GM19397 (cell line): ENCODE measurements around the gene SORL1.
"Not testable (repeated sequence)": the region's sequence is repeated elsewhere in the genome, so short reads cannot be mapped to it uniquely, and the experiment has no call there.

ENCODE experiments used
- ATAC-seq: cut with Tn5 transposase; IDR thresholded peaks from one replicate; pipeline ENCODE4 v1.9.1; 2021; ENCODE audit warnings: mild to moderate bottlenecking, moderate library complexity; ENCODE audit not compliant: unreplicated experiment

Gene SORL1

DNA sequence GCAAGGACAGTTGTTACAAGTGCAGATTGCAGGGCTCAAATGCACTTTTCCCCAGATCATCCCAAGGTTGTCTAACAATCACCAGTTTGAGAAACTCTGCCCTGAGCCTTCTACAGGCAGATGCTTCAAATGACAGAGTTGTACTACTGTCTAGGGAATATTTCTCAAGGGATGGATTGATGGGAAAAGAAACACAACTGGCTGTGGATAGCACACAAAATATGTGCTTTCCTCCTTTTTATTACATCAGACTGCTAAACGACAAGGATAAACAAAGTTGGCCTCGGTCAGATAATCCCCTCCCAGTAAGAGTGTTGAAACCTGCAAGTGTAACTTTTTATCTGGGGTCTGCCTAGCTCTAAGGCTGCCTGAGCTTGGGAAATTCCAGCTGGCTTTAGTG, 47.3 kb downstream of the SORL1 start:
- no peak for ATAC-seq

DNA sequence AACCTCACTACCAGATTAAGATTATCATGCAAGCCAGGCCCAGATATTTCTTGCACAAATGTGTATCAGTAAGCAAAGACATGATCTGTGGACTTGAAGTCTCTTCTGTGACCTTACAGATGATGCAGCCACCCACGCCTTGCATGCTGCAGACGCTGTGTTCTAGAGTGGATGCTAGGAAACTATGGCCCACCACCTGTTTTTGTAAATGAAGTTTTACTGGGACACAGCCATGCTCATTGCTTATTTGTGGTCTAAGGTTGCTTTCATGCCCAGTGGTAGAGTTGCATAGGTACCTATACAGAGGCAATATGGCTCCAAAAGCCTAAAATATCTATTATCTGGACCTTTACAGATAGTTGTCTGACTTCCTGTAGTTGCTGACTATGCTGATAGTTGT, 48.2 kb downstream of the SORL1 start:
- no peak for ATAC-seq

DNA sequence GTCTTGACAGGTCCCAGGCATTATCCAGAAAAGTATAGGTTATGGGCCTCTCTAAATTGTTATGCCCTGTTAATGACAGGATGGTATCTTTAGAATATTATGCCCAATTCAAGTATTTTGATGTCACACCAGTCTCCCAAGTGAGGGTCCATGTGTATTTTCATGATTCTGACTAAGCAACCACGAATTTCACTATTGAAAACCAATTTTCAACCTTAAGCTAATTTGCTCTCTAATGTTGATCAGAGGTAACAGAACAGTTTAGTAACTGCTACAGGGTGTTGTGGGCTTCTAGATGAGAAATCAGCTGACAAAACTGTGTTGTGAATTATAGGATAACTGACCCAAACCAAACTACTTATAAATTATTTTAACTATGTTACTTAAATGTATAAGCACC, 48.6 kb downstream of the SORL1 start:
- ATAC-seq, result no peak

DNA sequence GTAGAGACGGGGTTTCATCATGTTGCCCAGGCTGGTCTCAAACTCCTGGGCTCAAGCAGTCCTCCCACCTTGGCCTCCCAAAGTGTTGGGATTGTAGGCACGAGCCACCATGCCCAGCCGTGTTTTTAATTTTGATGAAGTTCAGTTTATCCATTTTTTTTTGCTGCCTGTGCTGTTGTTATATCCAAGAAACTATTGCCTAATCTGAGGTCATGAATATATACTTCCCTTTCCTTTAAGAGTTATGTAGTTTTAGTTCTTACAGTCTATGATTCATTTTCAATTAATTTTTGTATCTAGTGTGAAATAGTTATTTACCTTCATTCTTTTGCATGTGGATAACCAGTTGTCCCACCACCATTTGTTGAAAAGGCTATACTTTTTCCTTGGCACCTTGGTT, 50.9 kb downstream of the SORL1 start:
- ATAC-seq, result no peak

DNA sequence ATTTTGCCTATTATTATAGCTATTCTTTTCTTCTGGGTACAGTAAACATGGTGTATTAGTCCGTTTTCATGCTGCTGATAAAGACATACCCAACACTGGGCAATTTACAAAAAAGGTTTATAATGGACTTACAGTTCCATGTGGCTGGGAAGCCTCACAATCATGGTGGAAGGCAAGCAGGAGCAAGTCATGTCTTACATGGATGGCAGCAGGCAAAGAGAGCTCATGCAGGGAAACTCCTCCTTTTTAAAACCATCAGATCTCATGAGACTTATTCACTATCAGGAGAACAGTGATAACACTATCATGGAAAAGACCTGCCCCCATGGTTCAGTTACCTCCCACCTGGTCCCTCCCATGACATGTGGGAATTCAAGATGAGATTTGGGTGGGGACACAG, 54.1 kb downstream of the SORL1 start:
- ATAC-seq, result not testable (repeated sequence)

DNA sequence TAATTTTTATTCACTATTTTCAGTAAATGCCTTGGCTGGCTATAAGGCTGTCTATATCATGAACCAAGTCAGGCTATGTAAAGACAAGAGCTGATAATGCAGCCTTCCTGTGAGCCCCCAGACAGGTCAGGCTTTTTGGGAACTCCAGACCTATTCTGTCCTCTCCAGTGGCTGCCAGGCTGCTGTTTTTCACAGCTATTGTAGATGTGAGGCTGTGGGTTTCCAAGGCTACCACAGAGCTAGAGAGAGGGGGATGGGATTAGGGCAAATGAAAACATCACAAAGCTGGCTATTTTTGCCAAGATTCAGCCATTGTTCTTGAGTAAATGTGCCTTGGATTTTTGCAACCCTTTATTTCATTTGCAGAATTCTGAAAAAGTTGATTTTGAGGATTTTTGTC, 56.3 kb downstream of the SORL1 start:
- ATAC-seq, result no peak

DNA sequence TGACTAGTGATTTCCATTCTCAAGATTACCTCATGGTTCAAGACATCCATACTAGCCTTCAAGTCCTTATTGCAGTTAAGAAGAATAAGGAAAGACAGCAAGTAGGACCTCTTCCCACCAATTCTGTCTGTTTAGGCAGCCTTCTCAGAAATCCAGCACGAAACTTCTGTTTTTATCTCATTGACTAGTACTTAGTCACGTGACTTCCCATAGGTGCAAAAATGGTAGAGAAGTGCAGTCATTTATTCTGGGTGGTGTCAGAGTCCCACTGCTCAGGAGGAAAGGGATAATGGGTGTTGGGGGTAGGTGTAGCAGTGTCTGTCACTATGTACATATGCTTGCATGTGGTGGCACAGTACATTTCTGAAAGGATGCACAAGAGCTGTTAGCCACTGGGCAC, 58.3 kb downstream of the SORL1 start:
- ATAC-seq, result no peak

DNA sequence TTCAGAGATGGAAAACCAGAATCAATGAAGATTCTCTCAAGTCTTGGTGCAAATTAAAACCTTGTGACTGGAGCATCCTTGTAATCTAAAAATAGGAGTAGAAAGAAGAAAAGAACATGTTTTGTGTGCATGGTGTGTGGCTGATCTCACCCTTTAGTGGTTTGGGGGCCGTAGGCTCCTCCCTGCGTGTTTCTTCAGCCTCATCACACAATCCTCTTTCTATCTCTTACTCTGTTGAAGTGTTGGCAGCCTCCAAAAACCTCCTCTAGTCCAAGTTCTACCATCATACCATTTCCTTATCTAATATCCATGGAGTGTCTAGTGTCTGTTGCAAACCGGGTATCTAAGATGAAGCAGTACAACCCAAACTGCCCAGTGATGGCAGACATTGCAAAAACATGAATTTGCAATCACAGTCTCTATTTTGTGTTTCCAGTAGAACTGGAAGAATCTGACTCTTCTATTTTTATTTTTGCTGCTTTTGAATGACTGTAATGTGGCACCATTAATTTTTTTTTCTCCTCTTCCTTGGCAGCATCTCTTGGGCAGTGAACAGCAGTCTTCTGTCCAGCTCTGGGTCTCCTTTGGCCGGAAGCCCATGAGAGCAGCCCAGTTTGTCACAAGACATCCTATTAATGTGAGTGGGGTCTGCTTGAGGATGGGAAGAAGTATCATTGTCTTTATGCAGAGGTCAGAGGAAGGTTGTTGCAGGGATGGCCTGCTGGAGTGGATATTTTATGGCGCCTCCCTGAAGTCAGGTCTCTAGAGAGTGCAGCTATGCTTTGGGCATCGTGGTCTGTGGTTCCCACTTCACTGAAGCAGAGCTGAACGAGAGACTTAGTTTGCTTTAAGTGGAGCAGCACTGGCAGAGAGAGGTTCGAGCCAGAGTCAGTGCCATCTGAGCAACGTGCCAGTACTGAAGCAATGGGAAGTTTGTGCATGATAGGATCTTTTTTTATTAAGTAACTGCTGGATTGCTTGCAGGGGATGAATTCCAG, 60.7 kb downstream of the SORL1 start:
- no peak for ATAC-seq

DNA sequence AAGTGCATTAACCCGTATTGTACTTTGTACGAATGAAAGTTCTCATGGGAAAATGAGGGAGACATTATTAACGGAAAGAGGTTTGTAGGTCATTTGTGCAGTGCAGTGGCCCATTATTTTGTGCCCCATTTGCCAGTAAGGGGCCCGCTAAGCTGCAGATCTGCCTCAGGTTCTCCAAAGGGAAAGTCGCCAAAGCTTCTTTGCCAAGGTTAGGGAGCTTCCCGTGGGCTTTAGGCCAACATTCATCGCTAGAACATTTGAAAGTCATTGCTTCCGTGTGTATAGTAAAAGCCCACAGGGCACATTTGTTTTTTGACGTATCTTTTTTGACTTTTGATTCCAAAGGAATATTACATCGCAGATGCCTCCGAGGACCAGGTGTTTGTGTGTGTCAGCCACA, 61.7 kb downstream of the SORL1 start:
- no peak for ATAC-seq

DNA sequence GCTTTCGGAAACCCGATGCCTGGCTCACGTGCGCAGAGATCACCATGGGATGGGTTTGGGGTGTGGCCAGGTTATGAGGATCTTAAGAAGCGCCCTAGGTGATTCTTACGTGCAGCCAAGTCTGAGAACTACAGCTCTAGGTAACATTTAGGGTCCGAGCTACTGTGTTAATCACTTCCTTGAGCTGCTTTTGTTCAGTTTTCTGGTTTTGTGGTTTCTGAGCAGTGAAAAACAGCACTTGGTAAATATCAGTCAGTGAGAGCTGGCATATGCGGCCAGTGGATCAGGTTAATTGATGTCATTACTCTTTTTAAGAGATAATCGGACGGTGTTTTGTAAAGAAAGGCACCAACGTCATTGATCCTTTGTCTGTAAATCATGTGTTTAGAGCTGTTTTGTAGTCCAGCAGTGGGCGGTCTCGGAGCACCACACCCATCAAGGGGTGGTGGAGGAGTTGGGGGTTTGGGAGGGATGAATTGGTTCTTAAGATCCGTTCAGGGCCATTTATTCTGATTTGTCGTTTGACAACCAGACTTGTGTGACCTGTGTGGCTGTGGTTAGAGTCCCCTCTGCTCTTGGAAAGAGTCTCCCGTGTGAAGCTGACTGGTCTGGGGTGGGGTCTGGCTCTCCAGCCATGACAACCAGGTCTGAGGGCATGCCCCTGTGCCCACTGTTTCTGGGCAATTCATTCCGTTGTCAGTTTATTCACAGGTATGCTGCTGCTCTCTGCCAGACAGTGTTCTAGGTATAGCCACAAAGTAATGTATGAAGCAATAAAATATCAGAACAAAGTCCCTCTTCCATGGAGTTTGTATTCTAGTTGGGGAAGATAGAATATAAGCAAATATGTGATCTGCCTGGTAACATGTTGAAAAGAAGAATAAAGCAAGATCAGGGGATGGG, 62.6 kb downstream of the SORL1 start:
- ATAC-seq, result no peak

DNA sequence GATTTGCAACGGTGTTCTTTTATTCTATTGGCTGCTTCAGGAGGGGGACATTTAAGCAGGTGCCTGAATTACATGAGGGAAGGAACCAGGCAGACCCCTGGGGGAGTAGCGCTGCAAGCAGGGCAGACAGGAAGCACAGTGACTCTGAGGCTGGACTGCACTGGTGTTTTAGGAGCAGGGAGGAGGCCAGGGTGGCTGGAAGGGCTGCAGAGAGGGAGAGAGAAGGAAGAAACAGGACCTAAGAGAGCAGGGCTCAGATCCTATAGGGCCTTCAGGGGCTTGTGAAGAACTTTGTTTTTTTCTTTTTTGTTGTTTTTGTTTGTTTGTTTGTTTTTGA, 63.2 kb downstream of the SORL1 start:
- no peak for ATAC-seq

DNA sequence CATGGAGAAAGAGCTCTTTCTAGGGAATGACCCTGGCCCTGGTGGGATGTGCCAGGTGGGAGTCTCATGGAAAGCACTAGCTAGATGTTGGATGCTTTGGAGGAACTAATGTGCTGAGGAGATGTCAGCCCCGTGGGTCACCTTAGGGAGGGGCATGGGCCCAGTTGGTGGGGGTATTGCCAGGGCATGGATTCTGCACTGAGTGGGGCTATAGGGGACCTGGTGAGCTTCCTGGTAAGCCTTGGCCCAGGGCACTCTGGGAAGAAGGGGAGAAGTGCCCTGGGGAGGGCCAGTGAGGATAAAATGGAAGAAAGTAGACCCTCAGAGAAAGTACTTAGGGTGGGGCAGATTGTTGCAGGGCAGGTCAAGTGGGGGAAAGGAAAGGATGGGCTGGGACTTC, 65.9 kb downstream of the SORL1 start:
- ATAC-seq, result no peak

DNA sequence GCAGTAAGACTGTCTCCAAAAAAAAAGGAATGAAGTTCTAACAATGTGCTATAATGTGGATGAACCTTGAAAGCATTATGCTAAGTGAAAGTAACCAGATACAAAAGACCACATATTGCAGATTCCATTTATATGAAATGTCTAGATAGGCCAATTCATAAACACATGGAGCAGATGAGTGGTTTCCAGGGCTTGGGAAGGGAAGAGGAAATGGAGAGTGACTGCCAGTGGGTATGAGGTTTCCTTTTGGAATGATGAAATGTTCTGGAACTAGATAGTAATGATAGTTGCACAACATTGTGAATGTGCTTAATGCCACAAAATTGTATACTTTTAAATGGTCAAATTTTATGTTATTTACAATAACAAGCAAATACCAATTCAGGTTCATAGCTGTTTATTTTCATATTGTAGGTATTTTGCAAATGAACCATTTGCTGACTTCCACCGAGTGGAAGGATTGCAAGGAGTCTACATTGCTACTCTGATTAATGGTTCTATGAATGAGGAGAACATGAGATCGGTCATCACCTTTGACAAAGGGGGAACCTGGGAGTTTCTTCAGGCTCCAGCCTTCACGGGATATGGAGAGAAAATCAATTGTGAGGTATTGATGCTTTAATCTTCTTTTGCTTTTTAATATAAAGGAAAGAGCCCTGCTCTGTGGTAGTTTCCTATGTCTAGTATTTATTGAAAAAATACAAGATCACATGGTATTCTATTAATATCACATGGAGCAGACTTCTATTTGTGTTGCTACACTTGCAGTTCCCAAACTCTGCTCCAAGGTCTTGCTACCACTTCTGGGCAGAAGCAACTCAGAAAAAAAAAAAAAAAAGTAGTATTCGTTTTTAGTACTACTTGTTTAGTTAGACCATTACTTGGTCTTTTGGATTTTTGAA, 68.4 kb downstream of the SORL1 start:
- no peak for ATAC-seq

DNA sequence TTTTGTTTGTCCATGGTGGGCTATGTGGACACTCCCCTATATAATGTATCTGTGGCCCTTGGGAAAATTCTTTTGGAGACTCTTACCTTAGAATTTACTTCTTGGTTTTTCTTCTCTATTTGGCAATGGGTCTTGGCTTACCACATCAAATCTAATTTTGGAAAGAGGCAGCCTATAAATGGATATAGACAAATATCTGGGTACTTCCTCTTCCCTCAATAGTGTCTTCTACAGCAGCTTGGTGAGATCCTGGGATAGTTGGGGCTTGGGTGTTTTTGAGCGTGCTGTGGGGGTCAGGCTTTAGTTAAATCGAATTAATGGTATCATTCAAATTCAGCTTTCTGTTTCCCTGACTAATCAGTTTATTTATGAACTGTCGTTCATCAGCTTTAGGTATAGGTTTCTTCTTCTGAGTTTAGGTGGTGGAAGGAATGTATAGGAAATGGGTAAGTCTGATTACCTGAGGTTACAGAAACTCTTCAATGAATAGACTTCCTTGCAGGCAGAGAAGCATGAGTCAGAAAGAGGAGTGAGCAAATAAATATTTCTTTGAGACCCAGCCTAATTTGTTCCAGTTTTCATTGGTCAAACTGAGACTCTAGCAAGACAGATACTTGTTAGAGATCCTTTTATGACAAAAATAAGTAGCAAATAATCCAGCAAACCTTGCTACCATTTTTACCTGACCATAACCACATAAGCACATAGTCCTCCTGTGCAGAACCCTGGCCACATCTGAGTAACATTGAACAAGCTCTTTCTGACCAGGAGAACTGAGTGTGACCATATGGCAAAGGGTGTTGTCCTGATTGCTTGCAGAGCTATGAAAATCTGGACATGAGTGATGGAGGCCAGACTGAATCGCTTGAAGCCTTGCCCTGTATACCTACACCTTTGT, 69.3 kb downstream of the SORL1 start:
- ATAC-seq, result no peak

DNA sequence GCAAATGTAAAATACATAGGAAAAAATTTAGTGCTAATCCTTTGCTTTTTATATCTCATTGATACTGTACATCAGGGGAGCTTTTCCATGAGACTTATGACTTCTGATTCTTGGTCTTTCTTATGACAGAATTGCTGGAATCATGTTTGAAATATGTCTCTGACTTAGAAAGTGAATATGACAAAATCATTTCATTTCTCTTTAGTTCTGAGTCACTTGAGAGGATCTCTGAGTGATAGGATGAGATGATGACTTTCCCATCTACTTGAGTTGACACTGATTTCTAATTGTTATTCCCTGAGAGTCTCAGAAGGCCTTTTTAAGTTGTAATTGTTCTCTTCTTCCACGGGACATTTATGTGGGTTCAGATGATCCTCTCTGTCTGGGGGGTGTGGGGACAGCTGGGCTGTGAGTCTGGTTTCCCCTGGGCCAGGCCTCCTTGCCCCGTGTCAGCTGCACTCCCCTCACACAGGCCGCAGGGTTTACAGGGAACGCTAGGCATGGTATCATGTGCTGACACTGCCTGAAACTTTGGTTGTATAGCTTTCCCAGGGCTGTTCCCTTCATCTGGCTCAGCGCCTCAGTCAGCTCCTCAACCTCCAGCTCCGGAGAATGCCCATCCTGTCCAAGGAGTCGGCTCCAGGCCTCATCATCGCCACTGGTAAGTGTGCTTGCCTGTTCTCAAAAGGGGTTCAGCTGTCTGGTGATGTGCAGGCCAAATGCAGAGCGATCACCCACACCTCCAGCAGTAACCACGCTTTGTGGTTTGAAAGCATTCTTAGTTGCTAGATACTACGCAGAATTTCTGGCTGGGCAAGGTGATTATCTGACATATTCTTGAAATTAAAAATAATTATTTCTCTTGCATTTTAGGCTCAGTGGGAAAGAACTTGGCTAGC, 70.2 kb downstream of the SORL1 start:
- no peak for ATAC-seq

DNA sequence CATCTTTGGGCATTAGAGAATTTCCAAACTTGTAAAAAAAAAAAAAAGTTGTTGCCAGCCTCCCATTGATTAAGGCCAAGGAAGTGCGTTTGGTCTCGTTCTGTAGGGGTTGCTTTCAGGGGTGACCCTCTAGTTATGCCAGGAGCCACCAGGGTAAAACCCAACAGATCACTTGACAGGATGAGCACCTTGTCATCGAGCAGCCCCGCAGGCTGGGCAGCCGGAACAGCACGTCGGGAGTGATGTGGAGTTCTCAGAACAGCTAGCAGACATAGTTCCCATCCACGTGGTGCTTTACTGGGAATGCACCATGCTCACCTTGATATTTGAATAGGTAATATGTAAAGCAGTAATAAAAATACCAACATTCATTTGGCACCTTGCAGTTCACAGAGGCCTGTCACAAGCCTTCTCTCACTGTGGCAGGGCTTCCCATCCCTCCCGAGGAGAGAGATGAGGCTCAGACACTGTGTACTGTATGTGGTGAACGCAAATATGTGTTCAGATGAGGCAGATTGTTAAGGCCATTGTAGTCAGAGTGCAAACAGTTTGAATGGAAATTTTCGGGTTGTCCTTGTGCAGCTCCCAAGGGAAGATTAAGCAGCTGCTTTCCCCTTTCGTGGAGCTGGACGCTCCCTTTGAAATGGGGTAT, 71.6 kb downstream of the SORL1 start:
- ATAC-seq, result no peak

DNA sequence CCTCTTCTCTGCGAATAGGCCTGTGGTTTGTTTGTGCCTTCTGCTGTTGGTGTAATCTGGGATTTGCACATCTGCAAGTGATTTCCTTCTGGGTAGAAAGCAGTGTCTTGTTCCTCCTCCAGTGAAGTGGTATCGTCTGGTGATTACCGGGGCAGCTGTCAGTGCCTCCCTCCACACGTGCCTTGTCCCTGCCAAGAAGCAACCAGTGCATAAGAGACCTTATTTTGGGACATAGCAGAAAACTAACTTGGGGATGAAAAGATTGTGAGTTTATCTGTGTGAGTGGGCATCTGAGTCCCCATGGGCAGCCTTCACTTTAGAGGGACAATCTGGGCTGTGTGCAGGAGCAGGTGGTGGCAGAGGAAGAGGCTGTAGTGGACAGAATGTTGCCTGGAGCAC, 72.1 kb downstream of the SORL1 start:
- ATAC-seq, result no peak

DNA sequence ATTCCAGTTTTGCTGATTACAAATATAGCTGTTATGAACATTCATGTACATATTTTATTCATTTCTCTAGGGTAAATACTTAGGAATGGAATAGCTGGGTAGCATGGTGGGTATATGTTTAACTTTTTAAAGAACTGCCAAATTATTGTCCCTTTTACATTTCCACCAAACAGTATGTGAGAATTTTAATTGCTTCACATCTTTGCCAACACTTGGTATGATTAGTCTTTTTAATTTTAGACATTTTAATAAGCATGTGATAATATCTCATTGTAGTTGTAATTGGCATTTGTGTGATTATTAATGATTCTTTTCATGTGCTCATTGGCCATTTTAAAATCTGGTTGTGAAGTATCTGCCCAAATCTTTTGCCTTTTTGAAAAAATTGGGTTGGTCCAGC, 73.3 kb downstream of the SORL1 start:
- no peak for ATAC-seq
